ENCODE data around the gene PI4KA. TPM values are rescaled to one million over a fixed set of nuclear protein-coding genes. Genes with fewer than 3 reads are reported as not detected.

Gene PI4KA
- total RNA-seq, 1 donor from 2014 or later = 113 TPM

DNA sequence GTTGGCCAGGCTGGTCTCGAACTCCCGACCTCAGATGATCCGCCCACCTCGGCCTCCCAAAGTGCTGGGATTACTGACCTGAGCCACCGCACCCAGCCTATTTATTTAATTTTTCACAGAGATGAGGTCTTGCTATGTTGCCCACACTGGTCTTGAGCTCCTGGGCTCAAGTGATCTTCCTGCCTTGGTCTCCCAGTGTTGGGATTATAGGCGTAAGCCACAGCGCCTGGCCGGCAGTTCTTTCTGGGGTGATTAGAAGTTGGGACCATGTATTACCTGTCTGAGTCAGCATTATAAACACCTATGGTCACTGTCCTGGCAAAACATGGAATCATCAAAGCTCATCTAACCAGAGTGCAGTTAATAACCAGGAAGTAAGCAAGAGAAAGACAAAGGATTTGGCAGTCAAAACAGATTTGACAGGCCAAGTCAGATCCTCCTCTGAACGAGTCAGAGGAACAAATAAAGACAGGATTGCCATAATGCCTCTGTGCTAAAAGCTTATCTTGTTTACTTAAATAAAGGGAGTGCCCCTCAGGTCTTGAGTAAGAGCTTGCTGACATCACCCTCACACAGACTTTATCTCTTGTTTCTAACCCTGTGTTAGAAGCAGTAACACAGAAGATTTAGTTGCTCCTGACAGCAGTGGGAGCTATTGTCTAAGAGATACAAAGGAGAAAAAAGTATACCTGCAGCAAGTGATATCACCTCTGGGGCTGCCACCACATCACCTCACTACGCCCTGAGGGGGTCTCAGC lies 81.0 kb downstream of the PI4KA start:
- Histone ChIP-seq H3K27ac (peak overlapping the region; percentile 68), H3K4me1 (peaks cover 13% of the 10 kb centered on the region), H3K9me3 (no peaks in the 10 kb centered on the region), H3K4me3 (no peak overlapping the region), H3K36me3 (peaks cover 39% of the 10 kb centered on the region), H3K27me3 (no peaks in the 10 kb centered on the region)
- TF ChIP-seq, protein P1, sequence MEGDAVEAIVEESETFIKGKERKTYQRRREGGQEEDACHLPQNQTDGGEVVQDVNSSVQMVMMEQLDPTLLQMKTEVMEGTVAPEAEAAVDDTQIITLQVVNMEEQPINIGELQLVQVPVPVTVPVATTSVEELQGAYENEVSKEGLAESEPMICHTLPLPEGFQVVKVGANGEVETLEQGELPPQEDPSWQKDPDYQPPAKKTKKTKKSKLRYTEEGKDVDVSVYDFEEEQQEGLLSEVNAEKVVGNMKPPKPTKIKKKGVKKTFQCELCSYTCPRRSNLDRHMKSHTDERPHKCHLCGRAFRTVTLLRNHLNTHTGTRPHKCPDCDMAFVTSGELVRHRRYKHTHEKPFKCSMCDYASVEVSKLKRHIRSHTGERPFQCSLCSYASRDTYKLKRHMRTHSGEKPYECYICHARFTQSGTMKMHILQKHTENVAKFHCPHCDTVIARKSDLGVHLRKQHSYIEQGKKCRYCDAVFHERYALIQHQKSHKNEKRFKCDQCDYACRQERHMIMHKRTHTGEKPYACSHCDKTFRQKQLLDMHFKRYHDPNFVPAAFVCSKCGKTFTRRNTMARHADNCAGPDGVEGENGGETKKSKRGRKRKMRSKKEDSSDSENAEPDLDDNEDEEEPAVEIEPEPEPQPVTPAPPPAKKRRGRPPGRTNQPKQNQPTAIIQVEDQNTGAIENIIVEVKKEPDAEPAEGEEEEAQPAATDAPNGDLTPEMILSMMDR (IDR thresholded peaks at IDR 0.05) = no peak
- intact Hi-C loops (cut with DNase I) = no loop called here
- DNase-seq (no peak), ATAC-seq (peak; percentile 72)

DNA sequence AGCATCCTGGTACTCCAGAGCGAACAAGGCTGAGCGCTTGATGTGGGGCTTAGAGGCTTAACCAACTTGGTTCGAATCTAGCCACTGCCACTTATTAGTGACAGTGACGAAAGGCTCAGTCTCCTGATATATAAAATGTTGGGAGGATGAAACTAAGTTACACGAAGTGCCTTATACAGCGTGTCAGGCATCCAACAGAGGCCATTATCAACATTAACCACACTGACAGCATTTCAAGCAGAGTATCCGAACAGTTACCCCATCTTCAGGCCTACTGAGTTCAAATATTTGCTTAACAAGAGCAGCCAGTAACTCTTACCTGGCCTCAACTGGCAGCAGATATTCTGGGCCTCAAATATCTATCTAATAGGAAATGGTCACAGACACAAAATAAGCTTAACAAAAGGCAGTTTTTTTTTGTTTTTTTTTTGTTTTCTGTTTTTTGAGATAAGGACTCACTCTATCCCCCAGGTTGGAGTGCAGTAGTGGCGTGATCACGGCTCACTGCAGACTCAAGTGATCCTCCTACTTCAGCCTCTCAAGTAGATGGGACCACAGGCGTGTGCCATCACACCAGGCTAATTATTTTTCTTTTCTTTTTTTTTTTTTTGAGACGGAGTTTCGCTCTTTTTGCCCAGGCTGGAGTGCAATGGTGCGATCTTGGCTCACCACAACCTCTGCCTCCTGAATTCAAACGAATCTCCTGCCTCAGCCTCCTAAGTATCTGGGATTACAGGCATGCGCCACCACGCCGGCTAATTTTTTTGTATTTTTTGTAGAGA lies 81.8 kb downstream of the PI4KA start:
- DNase-seq = no peak

GRCh38 chr22:20775342-20775895 lies 83.2 kb downstream of the PI4KA start:
- TF ChIP-seq, protein P1 (IDR thresholded peaks at IDR 0.05) = no peak
- H3K36me3 ChIP-seq = peaks cover 38% of the 10 kb centered on the region
- ATAC-seq = no peak
- H3K4me1 ChIP-seq = peaks cover 10% of the 10 kb centered on the region
- DNase-seq = no peak
- no peak overlapping the region for H3K4me3 ChIP-seq
- no peak overlapping the region for H3K27ac ChIP-seq
- H3K9me3 ChIP-seq = no peaks in the 10 kb centered on the region
- H3K27me3 ChIP-seq = no peaks in the 10 kb centered on the region
- intact Hi-C loops (cut with DNase I) = no loop called here

More for the DNA sequence above, 81.8 kb downstream of the PI4KA start:
- no peaks in the 10 kb centered on the region for H3K27me3 ChIP-seq
- no peak overlapping the region for H3K27ac ChIP-seq
- ATAC-seq = no peak
- peaks cover 39% of the 10 kb centered on the region for H3K36me3 ChIP-seq
- intact Hi-C loops (cut with DNase I) = no loop called here
- H3K9me3 ChIP-seq = no peaks in the 10 kb centered on the region
- TF ChIP-seq, protein P1 (IDR thresholded peaks at IDR 0.05) = no peak
- H3K4me1 ChIP-seq = peaks cover 13% of the 10 kb centered on the region
- no peak overlapping the region for H3K4me3 ChIP-seq

DNA sequence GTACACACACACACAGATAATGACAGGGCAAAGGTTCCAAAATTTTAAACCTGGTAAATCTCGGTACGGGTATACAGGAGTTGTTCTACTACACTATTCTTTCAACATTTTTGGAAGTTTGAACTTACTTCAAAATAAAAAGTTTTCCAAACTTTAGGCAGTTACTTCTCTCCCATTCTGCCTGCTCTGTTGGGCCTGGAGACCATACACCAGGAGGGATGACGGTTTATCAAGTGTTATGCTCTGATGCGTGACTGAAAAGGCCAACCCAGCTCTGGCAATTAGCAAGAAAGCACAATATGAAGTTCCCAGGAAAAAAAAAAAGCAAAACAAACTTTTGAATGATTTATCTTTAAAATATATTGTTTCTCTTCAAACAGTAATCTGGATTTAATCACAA lies 83.7 kb downstream of the PI4KA start:
- peaks cover 38% of the 10 kb centered on the region for H3K36me3 ChIP-seq

DNA sequence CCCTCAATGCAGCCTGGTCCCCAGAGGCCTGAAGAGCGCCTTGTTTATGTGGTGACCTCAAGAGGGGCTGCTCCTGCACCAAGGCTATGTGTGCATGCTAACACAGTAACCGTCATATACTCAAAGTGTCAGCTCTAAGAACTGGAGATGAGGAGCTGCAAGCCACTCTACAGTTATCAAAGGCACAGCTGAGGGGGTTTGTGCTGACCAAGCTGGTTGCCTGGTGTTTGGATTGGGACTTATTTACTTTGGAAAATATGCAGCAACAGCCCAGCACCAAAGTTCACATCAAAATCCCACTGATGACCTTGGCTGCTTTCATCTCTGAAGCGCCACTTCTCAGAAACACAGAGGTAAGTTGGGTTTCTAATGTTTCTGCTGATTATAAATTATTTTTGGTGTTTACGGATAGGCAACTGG lies 84.8 kb downstream of the PI4KA start, which contains the start of gene SERPIND1:
TSS of gene SERPIND1 (plus strand) at position 321 of the 420 bp plus-strand sequence. CDS start 5,200 bp downstream, outside the sequence.
- TF ChIP-seq, protein P1 (IDR thresholded peaks at IDR 0.05) = no peak
- DNase-seq (no peak), ATAC-seq (no peak)
- peaks cover 10% of the 10 kb centered on the region for H3K4me1 ChIP-seq
- H3K4me3 ChIP-seq = no peak within 1 kb of the TSS
- H3K27me3 ChIP-seq = no peaks in the 10 kb centered on the region
- H3K36me3 ChIP-seq = peaks cover 30% of the 10 kb centered on the region
- intact Hi-C loops (cut with DNase I) = no loop called here
- no peak within 1 kb of the TSS for H3K27ac ChIP-seq
- no peaks in the 10 kb centered on the region for H3K9me3 ChIP-seq

More for the DNA sequence above, 83.7 kb downstream of the PI4KA start:
- no peaks in the 10 kb centered on the region for H3K27me3 ChIP-seq
- DNase-seq = no peak
- H3K4me1 ChIP-seq = peaks cover 10% of the 10 kb centered on the region
- no peak overlapping the region for H3K27ac ChIP-seq
- intact Hi-C loops (cut with DNase I) = no loop called here
- H3K4me3 ChIP-seq = no peak overlapping the region
- no peak for ATAC-seq
- TF ChIP-seq, protein P1 (IDR thresholded peaks at IDR 0.05) = no peak
- no peaks in the 10 kb centered on the region for H3K9me3 ChIP-seq
